Measurements from ENCODE around the gene MGAT4D.
"Not testable (repeated sequence)": the region's sequence is repeated elsewhere in the genome, so short reads cannot be mapped to it uniquely, and the experiment has no call there.

MGAT4D gene

DNA sequence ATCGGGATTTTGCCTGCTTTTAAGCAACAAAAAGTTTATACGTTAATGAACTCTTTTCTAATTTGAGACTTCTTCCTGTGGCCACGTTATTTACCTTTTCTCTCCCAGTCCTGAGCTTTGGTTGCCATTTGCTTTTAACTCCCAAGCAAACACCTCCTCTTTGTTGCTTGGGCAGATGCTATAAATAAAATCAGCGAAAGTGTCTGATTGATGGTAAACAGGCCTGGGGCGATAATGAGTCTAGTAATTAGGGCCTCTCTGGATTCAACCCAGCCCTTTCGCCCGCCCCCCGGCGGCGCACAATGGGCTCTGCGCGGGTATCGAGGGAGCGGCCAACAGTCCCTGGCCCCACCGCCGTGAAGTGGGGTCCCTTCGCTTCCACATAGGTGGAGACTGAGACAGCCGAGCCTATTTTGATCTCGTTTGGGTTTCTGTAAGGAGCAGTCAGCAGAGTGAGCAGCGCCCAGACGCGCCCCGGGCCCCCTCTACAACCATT is 71.4 kb downstream of the MGAT4D start:
- peaks cover 10% of the 10 kb centered on the region for H3K4me1 ChIP-seq (ENCODE audit: insufficient read depth, low read length, poor library complexity, severe bottlenecking)
- no peaks in the 10 kb centered on the region for H4K20me1 ChIP-seq (ENCODE audit: insufficient read depth, low read length, poor library complexity, severe bottlenecking)
- H3K9ac ChIP-seq (ENCODE audit: low read depth, low read length, poor library complexity, severe bottlenecking): peak overlapping the region; percentile 79
- no peak for TF ChIP-seq EZH2phosphoT487 (IDR thresholded peaks at IDR 0.05; ENCODE audit: borderline replicate concordance)
- TF ChIP-seq, protein P1, sequence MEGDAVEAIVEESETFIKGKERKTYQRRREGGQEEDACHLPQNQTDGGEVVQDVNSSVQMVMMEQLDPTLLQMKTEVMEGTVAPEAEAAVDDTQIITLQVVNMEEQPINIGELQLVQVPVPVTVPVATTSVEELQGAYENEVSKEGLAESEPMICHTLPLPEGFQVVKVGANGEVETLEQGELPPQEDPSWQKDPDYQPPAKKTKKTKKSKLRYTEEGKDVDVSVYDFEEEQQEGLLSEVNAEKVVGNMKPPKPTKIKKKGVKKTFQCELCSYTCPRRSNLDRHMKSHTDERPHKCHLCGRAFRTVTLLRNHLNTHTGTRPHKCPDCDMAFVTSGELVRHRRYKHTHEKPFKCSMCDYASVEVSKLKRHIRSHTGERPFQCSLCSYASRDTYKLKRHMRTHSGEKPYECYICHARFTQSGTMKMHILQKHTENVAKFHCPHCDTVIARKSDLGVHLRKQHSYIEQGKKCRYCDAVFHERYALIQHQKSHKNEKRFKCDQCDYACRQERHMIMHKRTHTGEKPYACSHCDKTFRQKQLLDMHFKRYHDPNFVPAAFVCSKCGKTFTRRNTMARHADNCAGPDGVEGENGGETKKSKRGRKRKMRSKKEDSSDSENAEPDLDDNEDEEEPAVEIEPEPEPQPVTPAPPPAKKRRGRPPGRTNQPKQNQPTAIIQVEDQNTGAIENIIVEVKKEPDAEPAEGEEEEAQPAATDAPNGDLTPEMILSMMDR (conservative IDR thresholded peaks at IDR 0.05; ENCODE audit: low read length): peak; percentile 48
- peak overlapping the region; percentile 90 for H3K4me2 ChIP-seq (ENCODE audit: low read depth, low read length, poor library complexity, severe bottlenecking)
- H3K4me3 ChIP-seq (ENCODE audit: low read length, poor library complexity, severe bottlenecking): peak overlapping the region; percentile 84
- no peaks in the 10 kb centered on the region for H3K9me2 ChIP-seq (replicated peaks; ENCODE audit: low read depth, low read length)
- H3K79me2 ChIP-seq (ENCODE audit: insufficient read depth, low read length): peaks cover 15% of the 10 kb centered on the region
- no peaks in the 10 kb centered on the region for H3K9me3 ChIP-seq (ENCODE audit: insufficient read depth, low read depth, low read length)
- no peaks in the 10 kb centered on the region for H3F3A ChIP-seq (ENCODE audit: low read depth)
- no peaks in the 10 kb centered on the region for H3K27me3 ChIP-seq (ENCODE audit: insufficient read depth, low read length, poor library complexity, severe bottlenecking)
- H3K36me3 ChIP-seq (ENCODE audit: insufficient read depth, low read length): no peaks in the 10 kb centered on the region
- H2AFZ ChIP-seq (ENCODE audit: low read length): peak overlapping the region; percentile 96

DNA sequence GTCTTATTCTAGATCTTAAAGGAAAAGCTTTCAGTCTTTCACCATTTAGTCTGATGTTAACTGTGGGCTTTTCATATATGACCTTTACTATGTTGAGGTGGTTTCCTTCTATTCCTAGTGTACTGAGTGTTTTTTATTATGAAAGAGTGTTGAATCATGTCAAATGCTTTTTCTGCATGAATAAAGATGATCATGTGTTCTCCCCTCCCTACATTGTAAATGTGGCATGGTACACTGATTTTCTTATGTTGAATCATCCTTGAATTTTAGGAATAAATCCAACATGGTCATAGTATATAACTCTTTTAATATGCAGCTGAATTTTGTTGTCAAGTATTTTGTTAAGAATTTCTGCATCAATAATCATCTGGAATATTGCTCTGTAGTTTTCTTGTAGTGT is 75.0 kb downstream of the MGAT4D start:
- no peak for TF ChIP-seq EZH2phosphoT487 (IDR thresholded peaks at IDR 0.05; ENCODE audit: borderline replicate concordance)
- TF ChIP-seq, protein P1 (conservative IDR thresholded peaks at IDR 0.05; ENCODE audit: low read length): no peak
- H3K9me2 ChIP-seq (replicated peaks; ENCODE audit: low read depth, low read length): no peaks in the 10 kb centered on the region
- no peaks in the 10 kb centered on the region for H3K27me3 ChIP-seq (ENCODE audit: insufficient read depth, low read length, poor library complexity, severe bottlenecking)
- H3F3A ChIP-seq (ENCODE audit: low read depth): no peaks in the 10 kb centered on the region
- peaks cover 10% of the 10 kb centered on the region for H3K4me1 ChIP-seq (ENCODE audit: insufficient read depth, low read length, poor library complexity, severe bottlenecking)
- no peak overlapping the region for H2AFZ ChIP-seq (ENCODE audit: low read length)
- H3K9ac ChIP-seq (ENCODE audit: low read depth, low read length, poor library complexity, severe bottlenecking): no peak overlapping the region
- no peaks in the 10 kb centered on the region for H3K9me3 ChIP-seq (ENCODE audit: insufficient read depth, low read depth, low read length)
- peaks cover 15% of the 10 kb centered on the region for H3K79me2 ChIP-seq (ENCODE audit: insufficient read depth, low read length)
- no peak overlapping the region for H3K4me3 ChIP-seq (ENCODE audit: low read length, poor library complexity, severe bottlenecking)
- no peaks in the 10 kb centered on the region for H4K20me1 ChIP-seq (ENCODE audit: insufficient read depth, low read length, poor library complexity, severe bottlenecking)
- no peak overlapping the region for H3K4me2 ChIP-seq (ENCODE audit: low read depth, low read length, poor library complexity, severe bottlenecking)
- H3K36me3 ChIP-seq (ENCODE audit: insufficient read depth, low read length): no peaks in the 10 kb centered on the region

DNA sequence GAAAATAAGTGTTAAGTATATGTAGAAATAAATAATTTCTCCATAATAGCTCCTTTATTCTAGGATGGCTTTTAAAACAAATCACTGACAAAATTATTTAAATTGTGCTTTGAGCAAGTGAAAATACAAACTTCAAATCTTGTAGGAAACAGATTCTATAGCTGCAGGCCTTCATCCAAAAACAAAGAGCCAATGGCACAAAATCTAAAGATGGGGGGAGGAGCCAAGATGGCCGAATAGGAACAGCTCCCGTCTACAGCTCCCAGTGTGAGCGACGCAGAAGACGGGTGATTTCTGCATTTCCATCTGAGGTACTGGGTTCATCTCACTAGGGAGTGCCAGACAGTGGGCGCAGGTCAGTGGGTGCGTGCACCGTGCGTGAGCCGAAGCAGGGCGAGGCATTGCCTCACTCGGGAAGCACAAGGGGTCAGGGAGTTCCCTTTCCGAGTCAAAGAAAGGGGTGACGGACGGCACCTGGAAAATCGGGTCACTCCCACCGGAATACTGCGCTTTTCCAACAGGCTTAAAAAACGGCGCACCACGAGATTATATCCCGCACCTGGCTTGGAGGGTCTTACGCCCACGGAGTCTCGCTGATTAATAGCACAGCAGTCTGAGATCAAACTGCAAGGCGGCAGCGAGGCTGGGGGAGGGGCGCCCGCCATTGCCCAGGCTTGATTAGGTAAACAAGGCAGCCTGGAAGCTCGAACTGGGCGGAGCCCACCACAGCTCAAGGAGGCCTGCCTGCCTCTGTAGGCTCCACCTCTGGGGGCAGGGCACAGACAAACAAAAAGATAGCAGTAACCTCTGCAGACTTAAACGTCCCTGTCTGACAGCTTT is 84.7 kb downstream of the MGAT4D start:
- H4K20me1 ChIP-seq (ENCODE audit: insufficient read depth, low read length, poor library complexity, severe bottlenecking); H3K79me2 ChIP-seq (ENCODE audit: insufficient read depth, low read length); H3K27me3 ChIP-seq (ENCODE audit: insufficient read depth, low read length, poor library complexity, severe bottlenecking); H3K9ac ChIP-seq (ENCODE audit: low read depth, low read length, poor library complexity, severe bottlenecking); H3K9me2 ChIP-seq (replicated peaks; ENCODE audit: low read depth, low read length); H3K4me3 ChIP-seq (ENCODE audit: low read length, poor library complexity, severe bottlenecking); H3K9me3 ChIP-seq (ENCODE audit: insufficient read depth, low read depth, low read length); H3K4me1 ChIP-seq (ENCODE audit: insufficient read depth, low read length, poor library complexity, severe bottlenecking); H3F3A ChIP-seq (ENCODE audit: low read depth); H2AFZ ChIP-seq (ENCODE audit: low read length); H3K36me3 ChIP-seq (ENCODE audit: insufficient read depth, low read length); H3K4me2 ChIP-seq (ENCODE audit: low read depth, low read length, poor library complexity, severe bottlenecking): not testable (repeated sequence)

DNA sequence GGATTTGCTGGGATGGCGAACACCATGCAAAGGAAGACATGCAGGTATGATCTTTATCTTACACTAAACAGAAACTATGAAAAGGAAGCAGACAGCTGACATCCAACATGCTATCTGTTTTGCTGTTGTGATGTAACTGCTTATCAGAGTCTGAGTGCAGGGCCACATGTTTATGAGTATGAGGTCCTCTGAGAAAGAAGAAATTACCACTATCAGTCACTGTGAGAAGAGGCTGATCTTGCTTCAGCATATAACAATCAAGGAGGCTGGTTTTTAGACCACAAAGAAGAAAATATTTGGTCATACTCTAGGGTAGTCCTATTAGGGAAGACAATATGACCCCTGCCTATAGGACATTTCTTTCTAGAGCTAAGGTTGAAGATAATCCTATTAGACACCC is 89.1 kb downstream of the MGAT4D start:
- no peak overlapping the region for H3K4me3 ChIP-seq (ENCODE audit: low read length, poor library complexity, severe bottlenecking)
- no peak for TF ChIP-seq EZH2phosphoT487 (IDR thresholded peaks at IDR 0.05; ENCODE audit: borderline replicate concordance)
- TF ChIP-seq, protein P1 (conservative IDR thresholded peaks at IDR 0.05; ENCODE audit: low read length): no peak
- H3K4me1 ChIP-seq (ENCODE audit: insufficient read depth, low read length, poor library complexity, severe bottlenecking): no peaks in the 10 kb centered on the region
- no peak overlapping the region for H3K4me2 ChIP-seq (ENCODE audit: low read depth, low read length, poor library complexity, severe bottlenecking)
- no peaks in the 10 kb centered on the region for H3K36me3 ChIP-seq (ENCODE audit: insufficient read depth, low read length)
- H3K9me2 ChIP-seq (replicated peaks; ENCODE audit: low read depth, low read length): no peaks in the 10 kb centered on the region
- no peak overlapping the region for H2AFZ ChIP-seq (ENCODE audit: low read length)
- H3K79me2 ChIP-seq (ENCODE audit: insufficient read depth, low read length): no peaks in the 10 kb centered on the region
- H3K9me3 ChIP-seq (ENCODE audit: insufficient read depth, low read depth, low read length): no peaks in the 10 kb centered on the region
- no peak overlapping the region for H3K9ac ChIP-seq (ENCODE audit: low read depth, low read length, poor library complexity, severe bottlenecking)
- no peaks in the 10 kb centered on the region for H3F3A ChIP-seq (ENCODE audit: low read depth)
- H4K20me1 ChIP-seq (ENCODE audit: insufficient read depth, low read length, poor library complexity, severe bottlenecking): no peaks in the 10 kb centered on the region
- H3K27me3 ChIP-seq (ENCODE audit: insufficient read depth, low read length, poor library complexity, severe bottlenecking): no peaks in the 10 kb centered on the region

Data from Loucy (cell line).